ENCODE data around the gene BMPER.

GRCh38 chr7:34011696-34012095 is 106.4 kb downstream of the BMPER start:
- TF ChIP-seq TOX (CRISPR knock-in tag; IDR thresholded peaks at IDR 0.05; ENCODE audit: borderline replicate concordance) (no peak), CREB5 (CRISPR knock-in tag; IDR thresholded peaks at IDR 0.05; ENCODE audit: low read depth) (no peak), ZNF70 (CRISPR knock-in tag; IDR thresholded peaks at IDR 0.05) (no peak), ZFP3 (CRISPR knock-in tag; IDR thresholded peaks at IDR 0.05) (no peak), TSHZ2 (CRISPR knock-in tag; IDR thresholded peaks at IDR 0.05) (no peak), TCF4 (CRISPR knock-in tag; IDR thresholded peaks at IDR 0.05; ENCODE audit: borderline replicate concordance) (no peak)

Measured in SK-N-SH treated with all-trans-retinoic acid at 6 μM for 48 hours (cell line).